CD4-positive, alpha-beta T cell treated with Interleukin-10 for 1 hour (primary cell): ENCODE measurements around the gene GALNT14.

Source experiments
- DNase-seq: peaks from one replicate; pipeline ENCODE4 v3.0.0-alpha.2; 2020

The GALNT14 gene

DNA sequence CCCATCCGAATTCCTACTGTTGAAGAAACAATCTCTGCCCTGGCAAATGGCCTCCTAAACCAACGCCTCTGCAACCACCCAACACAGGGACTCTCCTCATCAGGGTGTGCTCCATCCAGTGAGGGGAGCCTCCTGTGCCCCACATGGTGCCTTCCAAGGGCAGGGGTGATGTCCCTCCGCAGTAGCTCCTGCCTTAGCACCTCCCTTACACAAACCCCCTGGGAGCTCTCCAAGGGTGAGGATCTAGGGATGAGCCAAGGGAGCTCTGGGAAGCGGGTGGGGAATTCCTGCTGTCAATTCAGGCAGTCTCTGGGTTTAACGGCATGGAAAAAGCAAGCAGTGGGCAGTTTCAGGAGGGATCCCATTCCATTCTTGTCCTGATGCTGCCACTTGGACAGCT, 3.8 kb downstream of the GALNT14 start:
- DNase-seq: no peak

DNA sequence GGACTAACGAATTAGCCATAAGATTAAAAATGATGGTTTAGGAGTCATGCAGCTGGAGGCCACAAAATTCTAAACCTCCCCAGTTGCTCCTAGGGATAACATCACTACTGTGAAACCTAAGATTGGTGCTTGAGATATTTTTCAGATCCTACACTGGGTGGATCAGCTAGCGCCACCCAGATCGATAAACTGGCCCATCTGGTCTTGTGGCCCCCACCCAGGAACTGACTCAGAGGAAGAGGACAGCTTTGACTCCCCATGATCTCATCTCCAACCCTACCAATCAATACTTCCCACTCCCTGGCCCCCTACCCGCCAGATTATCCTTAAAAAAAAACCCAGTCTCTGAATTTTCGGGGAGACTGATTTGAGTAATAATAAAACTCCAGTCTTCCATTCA, 5.5 kb downstream of the GALNT14 start:
- DNase-seq: no peak

DNA sequence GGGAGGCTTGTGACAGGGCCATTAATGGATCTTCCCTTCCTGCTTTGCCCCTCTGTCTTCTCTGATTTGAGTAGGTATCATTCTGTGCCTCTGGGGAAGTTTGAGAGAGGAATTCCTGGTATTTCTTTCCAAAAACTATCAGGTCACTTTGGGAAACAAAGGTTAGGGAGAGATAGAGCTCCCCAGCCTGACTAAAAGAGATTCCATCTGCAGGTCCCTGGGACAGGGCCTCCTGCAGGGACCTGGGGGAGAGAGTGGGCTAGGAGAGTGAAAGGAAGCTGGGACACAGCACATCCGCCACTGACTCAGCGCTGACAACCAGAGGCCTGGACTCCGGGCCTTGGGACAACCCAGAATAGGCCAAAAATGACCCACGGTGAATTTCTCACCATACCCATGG, 6.4 kb downstream of the GALNT14 start:
- DNase-seq: no peak

DNA sequence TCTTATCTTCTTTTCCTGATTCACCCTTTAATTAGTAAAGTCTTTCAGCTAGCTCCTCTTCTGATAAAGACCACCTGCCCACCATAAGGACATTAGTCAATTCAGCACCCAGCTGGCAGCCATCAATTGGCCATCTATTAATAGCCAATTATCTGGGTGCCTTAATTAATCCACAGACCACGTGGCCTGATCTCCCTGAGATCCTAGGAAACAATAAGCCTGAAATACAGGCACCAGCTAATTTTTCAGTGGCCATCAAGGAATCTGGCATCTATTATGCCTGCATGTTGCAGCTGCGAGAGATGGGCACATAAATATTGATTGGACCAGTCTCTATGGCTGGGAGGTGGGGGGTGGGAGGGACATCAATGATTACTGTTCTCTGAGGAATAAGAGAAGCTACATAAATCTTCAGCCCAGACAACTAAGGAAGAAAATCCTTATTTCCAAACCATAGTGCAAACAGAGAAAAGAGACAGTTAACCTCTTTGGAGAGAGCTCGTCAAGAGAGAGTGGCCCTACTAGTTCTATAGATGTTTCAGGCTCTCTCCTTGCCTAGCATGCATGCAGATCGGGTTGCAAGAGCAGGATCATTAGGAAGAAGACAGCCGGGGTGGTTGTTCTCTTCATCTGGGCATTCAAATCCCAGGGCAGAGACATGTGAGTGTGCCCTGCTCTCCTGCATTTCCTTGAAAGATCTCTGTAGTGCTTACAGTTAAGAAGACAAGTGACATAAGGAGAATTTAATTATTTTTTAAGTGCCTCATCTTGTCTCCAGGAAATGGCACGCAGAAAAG, 8.7 kb downstream of the GALNT14 start:
- no peak for DNase-seq

DNA sequence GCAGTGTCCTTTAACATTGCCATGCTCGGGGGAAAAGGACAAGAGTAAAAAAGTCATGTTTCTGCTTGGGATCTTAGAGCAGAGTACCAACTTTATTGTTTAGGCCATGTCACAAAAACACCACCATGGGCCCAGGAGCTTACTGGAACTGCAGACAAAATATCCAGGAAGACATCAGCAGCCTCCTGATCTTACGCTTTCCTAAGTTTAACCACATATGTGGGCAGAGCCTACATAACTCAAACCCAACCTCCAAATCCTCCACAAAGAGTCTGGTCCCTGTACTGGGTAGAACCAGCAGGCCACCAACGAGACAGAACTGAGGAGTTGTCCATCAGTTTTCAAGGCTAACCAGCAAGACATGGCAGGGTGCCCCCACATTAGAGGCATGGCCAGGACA, 10.3 kb downstream of the GALNT14 start:
- no peak for DNase-seq

DNA sequence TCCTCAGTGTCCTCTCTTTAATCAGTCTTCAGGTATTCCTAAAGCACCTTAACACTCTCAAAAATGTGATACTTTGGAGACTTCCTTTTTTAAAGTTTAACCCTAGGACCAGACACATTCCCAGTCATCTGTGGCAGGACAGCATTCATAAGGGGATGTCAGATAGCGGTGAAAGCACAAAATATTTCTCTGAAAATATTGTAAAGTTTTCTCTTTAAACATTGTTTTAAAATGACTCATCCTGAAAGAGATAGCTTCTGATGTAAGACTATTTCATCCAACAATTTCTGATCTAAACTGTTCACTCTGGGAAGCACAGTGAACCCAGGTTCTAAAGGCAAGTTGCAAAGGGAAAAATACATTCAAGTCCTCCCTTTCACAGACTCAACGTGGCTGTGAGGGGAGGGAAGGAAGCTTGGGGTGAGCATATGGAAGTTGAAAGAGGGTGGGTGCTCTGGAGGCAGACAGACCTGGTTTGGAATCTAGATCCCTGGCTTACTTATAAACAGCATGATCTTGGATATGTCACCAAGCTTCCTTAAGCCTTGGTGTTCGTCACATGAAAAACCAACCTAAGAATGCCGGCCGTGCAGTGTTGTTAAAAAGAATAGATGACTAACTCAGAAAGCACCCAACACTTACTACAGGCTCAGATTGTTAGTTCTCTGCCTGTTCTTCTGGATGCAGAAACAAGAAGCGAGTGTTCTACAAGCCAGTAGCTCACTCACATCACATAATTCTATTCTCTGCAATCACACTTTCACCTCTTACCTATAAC, 12.1 kb downstream of the GALNT14 start:
- no peak for DNase-seq

DNA sequence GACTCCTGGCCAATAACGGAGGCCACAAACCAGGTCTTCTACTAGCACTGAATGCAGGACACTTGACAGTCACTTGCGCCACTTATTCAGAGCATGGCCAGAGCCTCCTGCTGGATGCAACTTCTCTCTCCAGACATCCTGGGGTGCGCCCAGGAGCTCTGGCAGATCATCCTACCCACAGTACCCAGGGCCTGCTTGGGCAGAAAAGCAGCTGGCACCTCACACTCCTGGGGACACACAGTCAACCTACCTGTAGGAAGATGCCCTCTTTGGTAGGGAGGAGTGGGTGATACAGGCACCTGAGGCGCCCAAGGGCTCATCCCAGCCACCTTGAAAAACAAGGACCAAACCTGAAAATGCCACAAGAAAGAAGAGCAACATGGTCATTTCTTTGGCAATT, 13.3 kb downstream of the GALNT14 start:
- no peak for DNase-seq

DNA sequence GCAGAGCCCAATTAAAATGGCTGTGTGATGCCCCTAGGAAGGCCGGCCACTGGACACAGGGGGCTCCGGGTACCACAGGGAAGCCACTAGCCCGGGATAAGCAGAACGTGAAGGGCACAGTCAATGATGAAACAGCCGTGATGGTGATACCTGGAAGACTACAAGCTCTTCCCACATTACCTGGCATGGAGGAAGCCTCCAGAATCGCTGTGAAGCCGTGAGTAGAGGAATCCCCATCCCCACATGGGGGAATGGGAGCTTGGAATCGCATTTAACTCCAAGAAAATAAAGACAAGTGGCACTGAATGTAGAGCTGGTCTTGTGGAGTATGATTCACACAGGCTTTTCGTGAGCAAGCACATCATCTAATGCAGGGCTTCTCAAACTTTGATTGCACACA, 16.1 kb downstream of the GALNT14 start:
- DNase-seq: no peak

DNA sequence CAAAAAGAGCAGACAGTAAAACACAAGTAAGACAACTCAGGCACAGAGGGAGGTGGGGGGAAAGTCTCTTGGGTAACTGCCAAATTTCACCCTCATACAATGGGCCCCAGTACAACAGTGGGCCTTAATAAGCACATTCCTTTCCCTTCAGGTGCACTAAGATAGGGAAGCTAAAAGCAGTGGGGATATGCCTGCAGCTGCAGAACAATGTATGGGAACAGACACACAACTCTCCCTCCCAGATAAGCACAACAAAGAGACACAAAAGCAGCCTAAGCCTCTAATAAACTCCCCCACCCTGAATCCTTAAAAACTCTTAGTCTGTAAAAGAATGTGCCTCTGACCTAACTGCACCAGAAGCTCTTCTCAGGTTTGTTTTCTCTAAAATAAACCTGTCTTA, 24.5 kb downstream of the GALNT14 start:
- no peak for DNase-seq

DNA sequence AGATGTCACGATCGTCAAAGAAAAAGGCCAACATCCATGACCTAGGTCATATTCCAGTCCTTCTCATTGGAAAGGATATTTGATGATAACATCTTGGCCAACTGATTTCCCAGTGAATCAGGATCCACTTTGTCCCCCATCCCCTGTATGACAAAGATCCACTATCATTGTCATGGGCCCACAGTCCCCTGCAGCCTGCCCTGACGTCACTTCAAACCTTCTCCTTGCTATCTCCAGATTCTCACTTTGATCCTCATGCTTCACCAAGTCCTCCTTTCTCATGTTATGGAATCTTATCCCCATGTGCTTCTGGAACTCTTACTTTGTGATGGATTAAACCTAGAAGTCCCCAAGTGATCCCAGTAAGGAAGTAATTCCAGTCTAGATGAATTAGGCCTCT, 25.7 kb downstream of the GALNT14 start:
- DNase-seq: no peak

DNA sequence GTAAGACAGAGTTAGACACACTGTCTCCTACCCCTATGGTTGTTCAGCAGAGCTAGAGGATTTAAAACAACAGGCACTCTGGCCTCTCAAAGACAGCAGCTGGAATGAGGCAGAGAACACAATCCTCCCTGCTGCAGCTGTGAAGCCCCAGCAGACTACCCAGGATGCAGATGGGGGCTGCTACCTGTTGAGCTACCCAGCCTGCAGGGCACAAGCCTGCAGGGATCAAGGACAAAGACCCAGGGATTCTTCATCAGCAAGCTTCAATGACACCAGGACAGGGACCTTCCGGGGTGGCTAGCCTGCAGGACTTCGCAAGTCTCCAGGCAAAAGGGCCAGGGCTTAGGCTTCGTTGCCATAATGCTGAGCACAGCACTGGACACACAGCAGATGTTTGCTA, 27.2 kb downstream of the GALNT14 start:
- DNase-seq: no peak

DNA sequence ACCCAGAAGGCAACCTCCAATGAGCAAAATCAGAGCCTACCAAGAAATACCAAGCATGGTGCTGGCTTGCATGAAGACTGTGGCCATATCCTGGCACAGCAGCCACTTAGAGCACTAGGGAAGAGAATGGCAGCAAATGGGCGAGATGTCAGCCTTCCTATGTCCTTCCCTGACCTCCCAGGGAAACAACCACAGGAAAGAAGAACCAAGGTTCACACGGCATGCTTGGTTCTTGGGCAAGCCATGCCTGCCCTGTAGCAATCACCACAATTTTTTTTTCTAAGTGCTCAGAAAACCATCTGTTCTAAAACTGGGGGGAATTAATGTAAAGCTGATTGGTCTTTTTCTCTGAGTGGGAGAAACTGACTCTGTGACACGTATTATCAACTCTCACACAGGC, 27.8 kb downstream of the GALNT14 start:
- no peak for DNase-seq

DNA sequence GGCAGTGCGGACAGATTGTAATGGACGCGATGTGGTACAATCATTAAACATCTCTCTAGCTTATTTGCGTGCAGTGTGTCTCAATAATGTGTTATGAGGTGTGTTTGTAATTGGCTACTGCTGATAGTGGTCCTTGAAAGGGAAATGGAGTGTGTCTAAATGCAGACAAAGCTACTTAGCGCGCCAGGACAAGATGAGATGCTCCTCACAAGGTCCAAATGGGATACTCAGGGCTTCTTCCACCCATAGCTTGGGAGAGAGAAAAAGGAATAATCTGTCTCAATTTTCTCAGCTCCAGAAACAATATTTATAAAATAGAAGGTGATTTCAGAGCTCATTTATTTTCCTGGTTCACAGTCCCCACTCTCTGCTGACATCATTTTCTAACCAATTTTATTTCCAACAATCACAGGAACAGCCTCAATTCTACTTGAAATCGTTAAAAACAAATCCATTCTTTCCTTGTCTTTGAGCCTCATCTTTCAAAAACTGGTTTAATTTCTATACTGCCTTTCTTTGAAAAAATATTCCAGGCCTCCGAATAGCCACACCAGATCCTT, 28.5 kb downstream of the GALNT14 start:
- DNase-seq: no peak

DNA sequence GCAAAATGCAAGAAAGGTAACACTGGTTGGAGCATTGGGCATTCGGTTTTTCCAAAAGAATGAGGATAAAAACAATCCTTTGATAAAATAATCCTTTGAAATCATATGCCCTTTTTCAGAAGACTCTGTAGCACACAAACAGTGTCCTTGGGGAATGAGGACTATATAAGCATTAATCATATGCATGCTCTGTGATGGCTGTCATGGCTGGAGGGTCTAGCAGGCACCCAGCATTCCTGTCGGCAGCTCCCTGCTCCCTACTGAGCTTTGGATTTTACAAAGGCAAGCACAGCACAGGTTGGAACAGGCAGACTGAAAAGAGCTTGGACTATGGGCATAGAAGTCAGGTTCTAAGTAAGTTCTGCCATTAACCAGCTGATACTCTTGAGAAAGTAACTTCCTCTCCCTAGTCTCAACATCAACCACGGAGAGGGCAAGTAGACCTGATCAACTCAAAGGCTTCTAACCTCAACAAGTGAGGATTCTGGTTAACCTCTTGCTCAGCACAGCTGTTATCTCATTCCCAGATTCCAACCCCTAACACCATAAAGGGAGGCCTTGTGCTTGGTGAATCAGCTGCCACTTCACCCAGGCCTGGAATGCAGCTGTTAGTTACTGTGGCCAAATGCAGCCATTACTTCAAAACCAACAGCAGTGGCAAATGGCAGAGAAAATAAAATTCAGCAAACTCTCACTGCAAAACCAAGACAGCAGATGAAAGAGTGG, 29.5 kb downstream of the GALNT14 start:
- DNase-seq: no peak

DNA sequence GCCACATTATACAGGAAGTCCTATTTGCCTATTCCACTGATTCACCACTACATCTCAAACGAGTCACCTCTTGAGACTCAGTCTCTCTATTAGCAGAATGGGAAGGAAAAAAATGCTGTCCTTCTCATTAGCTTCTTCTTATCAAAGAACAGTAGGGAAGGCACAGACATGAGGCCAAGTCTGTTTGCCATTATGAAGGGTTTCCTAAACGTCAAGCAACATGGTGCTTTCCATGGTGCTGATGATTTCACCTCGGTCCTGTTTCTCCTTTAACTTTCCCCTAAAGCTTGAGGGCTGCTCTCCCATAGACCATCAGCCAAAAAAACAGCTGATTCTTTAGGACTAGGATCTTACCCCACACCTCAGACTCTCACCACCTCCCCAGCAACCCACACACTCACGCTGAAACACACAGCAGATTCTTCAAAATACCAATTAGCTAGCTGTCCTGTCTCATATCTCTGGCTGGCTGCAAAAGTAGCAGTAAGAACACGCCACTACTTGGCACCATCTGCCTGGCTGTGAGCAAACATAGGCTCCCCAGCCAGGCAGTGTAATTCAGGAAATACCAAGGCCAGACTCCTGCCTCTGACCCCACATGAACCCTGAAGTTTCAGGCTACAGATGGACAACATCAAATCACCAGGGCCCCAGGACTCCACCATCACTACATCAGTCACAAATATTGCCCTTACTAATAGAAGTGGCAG, 30.5 kb downstream of the GALNT14 start:
- no peak for DNase-seq

DNA sequence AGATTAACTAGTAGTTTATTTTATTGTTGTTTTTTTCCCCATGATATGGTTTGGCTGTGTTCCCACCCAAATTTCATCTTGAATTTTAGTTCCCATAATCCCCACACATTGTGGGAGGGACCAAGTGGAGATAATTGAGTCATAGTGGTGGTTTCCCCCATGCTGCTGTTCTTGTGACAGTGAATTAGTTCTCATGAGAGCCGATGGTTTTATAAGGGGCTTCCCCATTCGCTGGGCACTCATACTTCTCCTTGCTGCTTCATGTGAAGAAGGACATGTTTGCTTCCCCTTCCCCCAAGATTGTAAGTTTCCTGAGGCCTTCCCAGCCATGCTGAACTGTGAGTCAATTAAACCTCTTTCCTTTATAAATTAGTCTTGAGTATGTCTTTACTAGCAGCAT, 36.5 kb downstream of the GALNT14 start:
- no peak for DNase-seq

DNA sequence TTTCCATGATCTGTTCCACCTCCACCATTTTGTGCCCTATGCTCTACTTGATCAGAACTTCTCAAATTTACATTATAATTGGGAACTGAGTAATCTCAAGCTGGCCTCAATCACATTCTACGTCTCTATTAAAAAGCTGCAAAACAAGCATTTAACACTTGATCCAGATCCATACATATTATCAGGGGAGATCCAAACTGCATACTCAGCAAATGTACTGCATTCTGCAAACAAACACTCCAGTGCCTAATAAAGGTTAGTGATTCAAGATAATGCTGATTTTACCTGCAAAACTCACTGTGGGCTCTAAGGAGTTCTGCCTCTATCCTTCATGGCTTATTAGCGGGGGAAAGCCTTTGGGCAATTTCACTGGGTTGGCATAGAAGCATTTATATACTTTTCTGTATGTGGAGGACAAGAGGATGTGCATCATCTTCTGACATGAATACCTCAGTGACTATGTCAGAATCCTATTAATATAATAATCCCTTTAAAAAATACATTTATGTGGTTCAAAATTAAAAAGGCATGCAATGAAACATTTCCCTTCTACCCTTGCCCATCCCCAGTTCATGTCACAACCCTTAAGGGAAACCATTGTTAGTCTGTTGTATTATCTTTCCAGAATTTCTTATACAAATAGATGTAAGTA, 40.2 kb downstream of the GALNT14 start:
- no peak for DNase-seq

DNA sequence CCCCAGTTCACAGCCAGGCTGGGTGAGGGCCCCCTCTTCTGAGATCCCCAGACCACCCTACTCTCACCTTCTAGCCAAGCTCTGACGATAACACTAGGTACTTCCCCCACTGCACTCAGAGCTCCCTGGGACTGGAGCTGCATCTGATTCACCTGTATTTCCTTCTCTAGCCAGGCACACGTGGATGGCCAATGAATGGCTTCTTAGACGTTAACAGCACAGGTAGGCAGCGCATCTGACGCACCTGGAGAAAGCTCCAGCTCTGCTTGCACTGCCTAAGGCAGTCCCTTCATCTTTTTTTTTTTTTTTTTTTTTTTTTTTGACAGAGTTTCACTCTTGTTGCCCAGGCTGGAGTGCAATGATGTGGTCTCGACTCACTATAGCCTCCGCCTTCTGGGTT, 48.1 kb downstream of the GALNT14 start:
- DNase-seq: no peak

DNA sequence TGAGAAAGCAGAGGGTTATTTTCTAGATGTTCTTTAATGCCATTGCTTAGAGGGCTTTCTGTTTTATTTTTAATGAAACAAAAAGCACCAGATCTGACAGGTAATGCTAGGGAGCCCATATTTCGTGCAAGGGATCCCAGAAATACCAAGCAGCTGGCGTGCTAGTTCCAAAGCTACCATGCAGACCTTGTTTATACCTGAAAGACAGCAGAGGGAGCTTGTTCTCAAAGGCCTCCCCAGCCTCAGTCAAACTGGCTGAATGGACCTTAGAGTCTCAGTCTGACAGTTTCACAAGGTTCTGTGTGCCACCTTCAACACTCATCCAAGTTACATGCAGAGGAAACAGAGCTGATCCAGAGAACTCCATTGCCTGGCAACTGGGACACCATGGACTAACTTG, 48.6 kb downstream of the GALNT14 start:
- no peak for DNase-seq

DNA sequence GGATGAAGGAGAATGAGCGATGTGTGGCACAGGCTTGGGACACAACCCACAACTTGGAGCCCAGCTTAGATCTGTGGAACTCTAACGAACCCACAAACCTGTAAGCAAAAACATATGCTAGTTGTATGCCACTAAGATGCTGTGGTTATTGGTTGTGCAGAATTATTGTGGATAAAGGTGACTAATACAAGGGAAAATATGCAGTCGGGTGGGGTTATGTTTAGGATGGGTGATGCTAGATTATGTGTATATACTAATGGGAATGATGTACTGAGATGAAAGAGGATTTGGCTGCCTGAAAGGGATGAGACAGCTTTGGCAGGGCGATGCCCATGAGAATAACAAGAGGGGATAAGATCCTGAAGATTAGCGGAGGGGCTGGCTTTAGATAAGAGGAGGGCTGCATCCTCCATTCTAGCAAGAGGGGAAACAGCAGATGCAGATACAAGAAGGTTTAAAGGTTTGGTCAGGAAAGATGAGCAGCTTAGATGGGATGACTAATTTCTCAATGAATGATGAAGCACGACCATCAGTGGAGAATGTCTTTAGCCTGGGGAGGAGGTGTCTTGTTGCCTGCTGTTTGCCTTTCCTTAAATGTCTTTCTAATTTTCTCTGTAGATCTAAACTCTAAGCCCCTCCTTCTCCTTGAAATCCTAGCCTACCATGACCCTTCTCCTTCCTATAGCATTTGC, 49.6 kb downstream of the GALNT14 start:
- DNase-seq: no peak

DNA sequence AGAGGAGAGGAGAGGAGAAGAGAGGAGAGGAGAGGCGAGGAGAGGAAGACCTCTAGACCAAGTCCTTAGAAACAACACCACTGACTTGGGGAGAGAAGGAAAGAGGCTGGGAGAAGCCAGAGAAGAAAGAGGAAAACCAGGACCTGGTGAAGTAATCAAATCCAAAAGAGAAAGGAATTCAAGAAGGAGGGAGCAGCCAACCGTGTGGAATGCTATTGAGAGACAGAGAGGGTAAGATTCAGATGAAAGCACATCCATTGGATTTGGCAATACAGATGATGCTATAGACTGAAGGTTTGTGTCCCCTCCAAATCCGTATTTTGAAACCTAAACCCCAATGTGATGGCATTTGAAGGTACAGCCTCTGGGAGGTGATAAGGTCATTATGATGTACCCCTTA, 50.7 kb downstream of the GALNT14 start:
- DNase-seq: no peak

DNA sequence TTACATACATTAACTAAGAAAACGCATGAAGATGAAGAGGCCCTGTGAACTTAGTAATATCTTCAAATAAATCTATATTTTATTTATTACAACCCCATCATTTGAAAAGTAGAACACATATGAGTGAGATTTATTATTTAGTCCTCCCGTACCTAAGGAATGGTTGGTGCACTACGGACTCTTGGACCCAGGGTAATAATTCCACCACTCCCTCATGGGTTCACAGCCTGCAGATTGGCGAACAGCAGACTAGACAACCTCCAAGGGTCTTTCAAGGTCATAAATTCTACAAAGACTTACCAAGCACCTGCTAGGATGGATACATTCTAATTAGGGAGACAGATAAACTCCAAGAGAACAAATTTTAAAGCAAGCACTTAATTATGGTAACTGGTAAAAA, 51.6 kb downstream of the GALNT14 start:
- no peak for DNase-seq
